Measurements from ENCODE around the gene INTS1. TPM values are rescaled to one million over a fixed set of nuclear protein-coding genes. Genes with fewer than 3 reads are reported as not detected.
A peak's percentile ranks its signal among the peaks of the same experiment; 100 is the strongest.

Gene INTS1
- total RNA-seq, 2 donors from 2014 or later = 61.0 to 141 TPM

DNA sequence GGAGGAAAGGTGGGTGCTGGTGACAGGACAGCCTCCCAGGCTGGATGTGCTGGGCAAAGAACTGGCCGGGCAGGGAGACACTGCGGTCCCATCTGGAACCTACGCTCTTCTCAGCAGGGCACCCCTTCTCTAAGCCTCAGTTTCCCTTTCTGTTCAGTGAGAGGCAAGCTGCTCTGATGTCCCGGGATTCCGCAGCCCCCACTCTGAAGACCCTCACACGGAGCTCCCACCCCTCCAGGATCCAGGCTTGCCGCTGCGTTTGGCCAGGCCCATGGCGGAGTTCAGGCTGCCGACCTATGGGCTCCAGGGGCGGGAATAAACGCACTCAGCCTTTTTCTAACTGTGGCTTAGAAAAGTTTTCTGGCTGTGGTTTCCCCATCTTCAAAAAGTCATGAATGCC, 10.2 kb upstream of the INTS1 start:
- Histone ChIP-seq H3K9ac (ENCODE audit: low read depth in 2 of 2, low read length in 2 of 2) (no peak overlapping the region), H3K27ac (no peak overlapping the region), H3K4me3 (no peak overlapping the region), H3K4me1 (no peaks in the 10 kb centered on the region), H3K27me3 (no peaks in the 10 kb centered on the region), H3K36me3 (no peaks in the 10 kb centered on the region), H3K9me3 (no peaks in the 10 kb centered on the region)
- intact Hi-C loops (cut with DNase I) = no loop called here
- TF ChIP-seq, protein P1, sequence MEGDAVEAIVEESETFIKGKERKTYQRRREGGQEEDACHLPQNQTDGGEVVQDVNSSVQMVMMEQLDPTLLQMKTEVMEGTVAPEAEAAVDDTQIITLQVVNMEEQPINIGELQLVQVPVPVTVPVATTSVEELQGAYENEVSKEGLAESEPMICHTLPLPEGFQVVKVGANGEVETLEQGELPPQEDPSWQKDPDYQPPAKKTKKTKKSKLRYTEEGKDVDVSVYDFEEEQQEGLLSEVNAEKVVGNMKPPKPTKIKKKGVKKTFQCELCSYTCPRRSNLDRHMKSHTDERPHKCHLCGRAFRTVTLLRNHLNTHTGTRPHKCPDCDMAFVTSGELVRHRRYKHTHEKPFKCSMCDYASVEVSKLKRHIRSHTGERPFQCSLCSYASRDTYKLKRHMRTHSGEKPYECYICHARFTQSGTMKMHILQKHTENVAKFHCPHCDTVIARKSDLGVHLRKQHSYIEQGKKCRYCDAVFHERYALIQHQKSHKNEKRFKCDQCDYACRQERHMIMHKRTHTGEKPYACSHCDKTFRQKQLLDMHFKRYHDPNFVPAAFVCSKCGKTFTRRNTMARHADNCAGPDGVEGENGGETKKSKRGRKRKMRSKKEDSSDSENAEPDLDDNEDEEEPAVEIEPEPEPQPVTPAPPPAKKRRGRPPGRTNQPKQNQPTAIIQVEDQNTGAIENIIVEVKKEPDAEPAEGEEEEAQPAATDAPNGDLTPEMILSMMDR (IDR thresholded peaks at IDR 0.05) = no peak
- DNase-seq = no peak

DNA sequence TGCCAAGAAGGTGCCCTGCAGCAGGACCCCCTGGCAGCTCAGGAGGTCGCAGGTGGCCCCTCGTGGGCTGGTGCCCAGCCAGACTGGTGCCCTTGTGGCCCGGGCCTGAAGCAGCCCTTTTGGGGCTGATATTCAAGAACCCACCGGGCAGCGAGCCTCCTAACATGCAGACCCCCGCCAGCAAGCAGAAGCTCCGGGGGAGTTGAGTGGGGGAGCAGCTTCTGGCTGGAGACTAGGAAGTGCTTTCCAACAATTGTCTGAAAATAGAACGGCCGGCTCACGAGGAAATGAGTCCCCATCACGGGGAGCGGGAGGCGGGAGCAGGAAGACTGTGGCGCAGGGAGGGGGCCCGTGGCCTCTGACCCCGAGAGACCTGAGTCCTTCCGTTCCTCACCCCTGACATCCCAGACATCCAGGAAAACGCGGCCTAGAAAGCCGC, 9.5 kb upstream of the INTS1 start:
- TF ChIP-seq, protein P1 (IDR thresholded peaks at IDR 0.05) = no peak
- Histone ChIP-seq H3K9ac (ENCODE audit: low read depth in 2 of 2, low read length in 2 of 2) (no peak overlapping the region), H3K27ac (peak overlapping the region; percentile 22)

DNA sequence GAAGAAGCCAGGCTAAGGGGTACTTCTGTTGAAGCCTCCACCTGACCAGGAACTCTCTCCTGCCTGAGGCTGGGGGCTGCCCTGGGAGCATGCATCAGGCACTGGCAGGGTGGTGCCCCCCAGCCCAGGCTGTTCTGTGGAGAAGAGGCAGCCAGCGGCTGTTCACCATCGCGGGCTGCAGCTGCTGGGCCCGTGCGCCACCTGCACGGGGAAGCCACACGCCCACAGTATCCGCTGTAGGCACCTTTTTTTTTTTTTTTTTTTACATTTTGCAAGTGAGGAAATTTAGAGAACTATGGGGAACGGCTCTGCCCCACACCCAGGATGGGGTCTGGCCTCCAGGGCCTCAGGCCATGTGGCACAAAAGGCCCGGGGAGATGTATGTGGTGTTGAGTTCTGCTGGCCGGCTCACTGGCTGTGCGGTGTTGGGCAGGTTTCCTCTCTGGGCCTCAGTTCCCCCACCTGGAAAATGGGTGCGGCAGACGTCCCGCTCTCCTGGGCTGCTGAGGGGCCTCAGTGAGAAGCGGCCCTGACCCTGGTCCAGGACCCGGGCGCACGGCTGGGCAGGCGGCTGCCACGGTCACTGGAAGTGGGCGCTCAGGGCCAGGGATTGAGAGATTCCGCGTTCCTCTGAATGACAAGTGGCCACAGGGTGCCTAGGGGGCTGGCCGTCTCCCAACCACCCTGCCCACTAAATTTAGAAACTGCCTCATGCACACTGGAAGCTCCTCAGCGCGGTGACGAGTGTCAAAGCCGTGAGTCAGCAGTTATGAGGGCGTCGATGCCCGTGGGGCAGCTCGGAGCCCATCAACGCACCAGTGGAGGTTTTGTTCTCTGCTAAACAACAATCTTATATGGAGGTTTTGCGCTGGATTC, 8.8 kb upstream of the INTS1 start:
- no peaks in the 10 kb centered on the region for H3K27me3 ChIP-seq
- H3K4me1 ChIP-seq = no peaks in the 10 kb centered on the region
- H3K36me3 ChIP-seq = no peaks in the 10 kb centered on the region
- no peaks in the 10 kb centered on the region for H3K9me3 ChIP-seq
- peak overlapping the region; percentile 22 for H3K27ac ChIP-seq
- intact Hi-C loops (cut with DNase I) = no loop called here
- no peak overlapping the region for H3K4me3 ChIP-seq
- H3K9ac ChIP-seq (ENCODE audit: low read depth in 2 of 2, low read length in 2 of 2) = no peak overlapping the region
- DNase-seq = no peak
- TF ChIP-seq, protein P1 (IDR thresholded peaks at IDR 0.05) = no peak

More for the DNA sequence above, 9.5 kb upstream of the INTS1 start:
- H3K36me3 ChIP-seq = no peaks in the 10 kb centered on the region
- no peaks in the 10 kb centered on the region for H3K27me3 ChIP-seq
- no peak for DNase-seq
- no peaks in the 10 kb centered on the region for H3K9me3 ChIP-seq
- intact Hi-C loops (cut with DNase I) = no loop called here
- H3K4me1 ChIP-seq = no peaks in the 10 kb centered on the region
- H3K4me3 ChIP-seq = no peak overlapping the region

DNA sequence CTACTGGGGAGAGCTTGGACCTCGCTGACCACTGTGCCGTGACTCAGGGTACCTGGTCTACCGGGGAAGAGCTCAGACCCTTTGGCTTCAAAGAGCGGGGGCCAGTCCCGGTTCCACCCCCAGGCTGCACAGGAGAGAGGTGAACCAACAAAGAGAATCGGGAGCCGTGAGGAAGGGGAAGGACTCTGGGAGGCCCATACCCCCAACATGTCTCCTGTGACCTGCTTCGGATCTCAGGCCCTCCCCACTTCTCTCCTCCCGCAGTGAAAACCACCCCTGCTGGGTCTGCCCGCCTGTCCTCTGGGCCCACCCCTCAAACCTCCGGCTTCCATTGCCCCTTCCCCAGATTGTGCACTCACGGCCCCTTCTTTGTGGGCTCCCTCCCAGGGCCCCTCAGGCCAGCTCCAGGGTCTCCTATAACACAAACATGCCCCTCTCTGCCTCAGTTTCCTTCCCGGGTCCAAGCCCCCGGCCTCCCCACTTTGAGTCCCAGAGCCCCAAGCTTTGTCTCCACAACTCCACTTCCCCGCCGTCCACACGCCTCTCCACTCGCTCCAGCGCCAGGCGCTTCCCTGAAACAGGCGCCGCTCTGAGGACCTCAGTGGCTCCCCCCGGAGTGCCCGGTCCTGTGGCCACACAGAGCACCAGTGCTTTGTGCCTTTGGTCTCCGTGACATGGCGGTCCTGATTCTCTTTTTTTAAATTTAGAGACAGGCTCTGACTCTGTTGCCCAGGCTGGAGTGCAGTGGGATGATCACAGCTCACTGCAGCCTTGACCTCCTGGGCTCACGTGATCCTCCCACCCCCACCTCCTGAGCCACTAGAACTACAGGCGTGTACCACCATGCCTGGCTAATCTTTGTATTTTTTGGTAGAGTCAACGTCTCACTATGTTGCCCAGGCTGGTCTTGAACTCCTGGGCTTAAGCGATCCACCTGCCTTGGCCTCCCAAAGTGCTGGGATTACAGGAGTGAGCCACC, 7.5 kb upstream of the INTS1 start:
- no peaks in the 10 kb centered on the region for H3K36me3 ChIP-seq
- no peaks in the 10 kb centered on the region for H3K4me1 ChIP-seq
- intact Hi-C loops (cut with DNase I) = no loop called here
- H3K27me3 ChIP-seq = no peaks in the 10 kb centered on the region
- H3K9me3 ChIP-seq = no peaks in the 10 kb centered on the region
- H3K27ac ChIP-seq = no peak overlapping the region
- no peak for DNase-seq
- TF ChIP-seq, protein P1 (IDR thresholded peaks at IDR 0.05) = no peak
- H3K9ac ChIP-seq (ENCODE audit: low read depth in 2 of 2, low read length in 2 of 2) = no peak overlapping the region
- H3K4me3 ChIP-seq = no peak overlapping the region

DNA sequence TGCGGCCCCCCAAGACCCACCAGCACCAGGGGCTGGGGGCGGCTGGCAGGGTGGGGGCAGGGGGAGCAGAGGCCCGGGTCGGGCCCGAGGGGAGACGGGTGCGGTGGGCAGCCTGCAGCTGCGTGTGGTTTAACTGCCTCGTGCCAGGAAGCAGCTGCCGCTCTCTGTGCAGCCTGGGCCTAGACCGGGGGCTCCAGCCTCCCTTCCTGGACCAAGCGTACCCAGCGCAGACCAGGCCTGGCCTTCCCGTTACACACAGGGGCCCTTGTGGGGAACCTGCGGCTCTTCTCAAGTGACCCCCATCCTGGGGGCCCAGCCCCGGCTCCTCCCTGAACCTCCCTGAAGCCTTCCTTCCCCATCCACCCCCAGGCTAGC, 6.6 kb upstream of the INTS1 start:
- Histone ChIP-seq H3K9ac (ENCODE audit: low read depth in 2 of 2, low read length in 2 of 2) (no peak overlapping the region), H3K9me3 (no peaks in the 10 kb centered on the region), H3K4me1 (no peaks in the 10 kb centered on the region), H3K27ac (no peak overlapping the region), H3K27me3 (no peaks in the 10 kb centered on the region), H3K36me3 (no peaks in the 10 kb centered on the region), H3K4me3 (no peak overlapping the region)
- DNase-seq = no peak
- intact Hi-C loops (cut with DNase I) = no loop called here
- TF ChIP-seq, protein P1 (IDR thresholded peaks at IDR 0.05) = no peak
